Astrocyte (in vitro differentiated cells and primary cell): ENCODE results near the gene PSMD5. TPM values are rescaled to one million over a fixed set of nuclear protein-coding genes. Genes with fewer than 3 reads are reported as not detected.
"Not testable (repeated sequence)": the region's sequence is repeated elsewhere in the genome, so short reads cannot be mapped to it uniquely, and the experiment has no call there.

Experiments
- DNase-seq: peaks from one replicate; pipeline ENCODE4 v3.0.0-alpha.2; 2010; ENCODE audit warnings: low read depth
- FAIRE-seq: peaks from 2 replicates; lab custom pipeline; 2011; peaks lifted over from hg19 to GRCh38; lab: Jason Lieb, UNC
- H2AFZ ChIP-seq: 2 replicates; pipeline ENCODE4 v1.6.0; 2012; ENCODE audit warnings: low read depth, low read length, inconsistent platforms
- H3K27ac ChIP-seq: 2 replicates; pipeline ENCODE4 v1.5.1; 2011; ENCODE audit warnings: low read depth, low read length, inconsistent platforms
- H3K27me3 ChIP-seq: 2 replicates; pipeline ENCODE4 v1.6.0; 2011; ENCODE audit warnings: low read length, inconsistent platforms; ENCODE audit not compliant: insufficient read depth
- H3K36me3 ChIP-seq: 2 replicates; pipeline ENCODE4 v1.5.1; 2011; ENCODE audit warnings: low read length, inconsistent platforms; ENCODE audit not compliant: insufficient read depth
- H3K4me1 ChIP-seq: 2 replicates; pipeline ENCODE4 v1.5.1; 2011; ENCODE audit warnings: low read length, inconsistent platforms; ENCODE audit not compliant: insufficient read depth
- H3K4me2 ChIP-seq: 2 replicates; pipeline ENCODE4 v1.6.0; 2012; ENCODE audit warnings: low read length, inconsistent platforms
- H3K4me3 ChIP-seq: 2 replicates; pipeline ENCODE4 v1.5.1; 2011; ENCODE audit warnings: low read depth, mild to moderate bottlenecking, low read length, inconsistent platforms; ENCODE audit not compliant: insufficient read depth
- H3K79me2 ChIP-seq: 2 replicates; pipeline ENCODE4 v1.6.0; 2012; ENCODE audit warnings: mild to moderate bottlenecking, low read length, inconsistent platforms; ENCODE audit not compliant: insufficient read depth
- H3K9ac ChIP-seq: 2 replicates; pipeline ENCODE4 v1.6.0; 2012; ENCODE audit warnings: mild to moderate bottlenecking, low read length, inconsistent platforms
- H3K9me3 ChIP-seq: 2 replicates; pipeline ENCODE4 v1.5.1; 2012; ENCODE audit warnings: low read depth, mild to moderate bottlenecking, low read length, inconsistent platforms; ENCODE audit not compliant: insufficient read depth
- H4K20me1 ChIP-seq: 2 replicates; pipeline ENCODE4 v1.6.0; 2012; ENCODE audit warnings: low read length, inconsistent platforms; ENCODE audit not compliant: insufficient read depth
- H3K27ac Mint-ChIP-seq: one replicate; pipeline ENCODE4 v1.8.0; 2021; ENCODE audit warnings: mild to moderate bottlenecking, mixed read lengths; ENCODE audit not compliant: unreplicated experiment
- H3K27me3 Mint-ChIP-seq: one replicate; pipeline ENCODE4 v1.8.0; 2021; ENCODE audit warnings: low read depth, mixed read lengths; ENCODE audit not compliant: unreplicated experiment
- H3K36me3 Mint-ChIP-seq: one replicate; pipeline ENCODE4 v1.8.0; 2021; ENCODE audit warnings: low read depth, mixed read lengths; ENCODE audit not compliant: unreplicated experiment
- H3K4me1 Mint-ChIP-seq: one replicate; pipeline ENCODE4 v1.8.0; 2021; ENCODE audit warnings: low read depth, mixed read lengths; ENCODE audit not compliant: unreplicated experiment
- H3K4me3 Mint-ChIP-seq: one replicate; pipeline ENCODE4 v1.8.0; 2021; ENCODE audit warnings: mild to moderate bottlenecking, moderate library complexity, mixed read lengths; ENCODE audit not compliant: unreplicated experiment
- H3K9me3 Mint-ChIP-seq: one replicate; pipeline ENCODE4 v1.8.0; 2021; ENCODE audit warnings: mild to moderate bottlenecking, mixed read lengths; ENCODE audit not compliant: unreplicated experiment
- EZH2 ChIP-seq: IDR thresholded peaks from 2 replicates; pipeline ENCODE4 v1.6.1; 2012; ENCODE audit warnings: mild to moderate bottlenecking, low read length, inconsistent platforms; ENCODE audit not compliant: insufficient read depth
- total RNA-seq: library from RNA; stranded (reverse); gene quantifications from 2 replicates; pipeline ENCODE4 v1.2.1, GENCODE V29; 2021
- TF ChIP-seq, protein P1 (sequence below): IDR thresholded peaks from 2 replicates; pipeline ENCODE4 v1.5.1; 2011; ENCODE audit warnings: low read depth, mild to moderate bottlenecking, inconsistent platforms, low read length, moderate library complexity; ENCODE audit not compliant: insufficient read depth

The PSMD5 gene
- total RNA-seq, 1 donor from 2014 or later: 66.2 TPM

DNA sequence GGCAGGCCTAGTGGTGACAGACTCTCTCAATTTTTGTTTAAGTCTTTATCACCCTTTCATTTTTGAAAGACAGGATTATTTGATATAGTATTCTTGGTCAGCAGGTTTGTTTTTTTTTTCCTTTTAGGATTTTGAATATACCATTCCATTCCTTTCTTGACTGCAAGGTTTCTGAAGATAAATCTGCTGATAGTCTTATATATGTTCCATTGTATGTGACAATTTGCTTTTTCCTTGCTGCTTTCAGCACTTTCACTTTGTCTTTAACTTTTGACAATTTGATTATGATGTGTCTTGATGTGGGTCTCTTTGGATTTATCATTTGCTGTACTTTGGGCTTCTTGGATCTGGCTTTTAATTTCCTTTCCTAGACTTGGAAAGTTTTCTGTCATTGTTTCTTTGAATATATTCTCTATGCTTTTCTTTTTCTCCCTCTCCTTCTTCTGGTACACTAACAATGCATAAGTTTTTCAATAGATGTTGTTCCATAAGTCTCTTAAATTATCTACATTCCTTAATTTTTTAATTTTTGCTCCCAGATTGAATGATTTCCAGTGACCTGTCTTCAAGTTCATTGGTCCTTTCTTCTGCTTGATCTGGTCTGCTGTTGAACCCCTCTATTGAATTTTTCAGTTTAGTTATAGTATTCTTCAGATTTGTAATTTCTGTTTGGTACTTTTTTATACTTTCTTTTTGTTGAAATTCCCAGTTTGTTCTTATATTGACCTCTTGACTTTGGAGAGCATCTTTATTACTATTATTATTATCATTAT lies 34.9 kb downstream of the PSMD5 start:
- H3K27me3 ChIP-seq: no peaks in the 10 kb centered on the region
- no peak overlapping the region for H3K4me3 ChIP-seq
- FAIRE-seq: no peak
- H2AFZ ChIP-seq: no peak overlapping the region
- Mint-ChIP-seq H3K27ac (no peak overlapping the region), H3K9me3 (peaks cover 31% of the 10 kb centered on the region), H3K4me1 (no peaks in the 10 kb centered on the region), H3K36me3 (peaks cover 20% of the 10 kb centered on the region), H3K27me3 (no peaks in the 10 kb centered on the region), H3K4me3 (no peak overlapping the region)
- no peaks in the 10 kb centered on the region for H3K4me1 ChIP-seq
- H3K27ac ChIP-seq: no peak overlapping the region
- no peak overlapping the region for H3K9ac ChIP-seq
- TF ChIP-seq EZH2: no peak
- TF ChIP-seq, protein P1, sequence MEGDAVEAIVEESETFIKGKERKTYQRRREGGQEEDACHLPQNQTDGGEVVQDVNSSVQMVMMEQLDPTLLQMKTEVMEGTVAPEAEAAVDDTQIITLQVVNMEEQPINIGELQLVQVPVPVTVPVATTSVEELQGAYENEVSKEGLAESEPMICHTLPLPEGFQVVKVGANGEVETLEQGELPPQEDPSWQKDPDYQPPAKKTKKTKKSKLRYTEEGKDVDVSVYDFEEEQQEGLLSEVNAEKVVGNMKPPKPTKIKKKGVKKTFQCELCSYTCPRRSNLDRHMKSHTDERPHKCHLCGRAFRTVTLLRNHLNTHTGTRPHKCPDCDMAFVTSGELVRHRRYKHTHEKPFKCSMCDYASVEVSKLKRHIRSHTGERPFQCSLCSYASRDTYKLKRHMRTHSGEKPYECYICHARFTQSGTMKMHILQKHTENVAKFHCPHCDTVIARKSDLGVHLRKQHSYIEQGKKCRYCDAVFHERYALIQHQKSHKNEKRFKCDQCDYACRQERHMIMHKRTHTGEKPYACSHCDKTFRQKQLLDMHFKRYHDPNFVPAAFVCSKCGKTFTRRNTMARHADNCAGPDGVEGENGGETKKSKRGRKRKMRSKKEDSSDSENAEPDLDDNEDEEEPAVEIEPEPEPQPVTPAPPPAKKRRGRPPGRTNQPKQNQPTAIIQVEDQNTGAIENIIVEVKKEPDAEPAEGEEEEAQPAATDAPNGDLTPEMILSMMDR: no peak
- H3K36me3 ChIP-seq: no peaks in the 10 kb centered on the region
- H3K79me2 ChIP-seq: no peaks in the 10 kb centered on the region
- peaks cover 4% of the 10 kb centered on the region for H3K9me3 ChIP-seq
- no peaks in the 10 kb centered on the region for H4K20me1 ChIP-seq
- no peak for DNase-seq
- H3K4me2 ChIP-seq: no peak overlapping the region

- H3K4me2 ChIP-seq, H3K27ac ChIP-seq, H3K9me3 ChIP-seq, DNase-seq, H2AFZ ChIP-seq, H3K4me3 ChIP-seq, H3K79me2 ChIP-seq, H3K27me3 Mint-ChIP-seq, H3K27ac Mint-ChIP-seq, H3K4me3 Mint-ChIP-seq, H3K9ac ChIP-seq, H4K20me1 ChIP-seq, H3K4me1 Mint-ChIP-seq, H3K36me3 ChIP-seq, H3K27me3 ChIP-seq, FAIRE-seq, H3K4me1 ChIP-seq: not testable (repeated sequence)
- Mint-ChIP-seq H3K9me3 (peaks cover 31% of the 10 kb centered on the region), H3K36me3 (peaks cover 15% of the 10 kb centered on the region)
These were observed 37.8 kb downstream of the PSMD5 start for GRCh38 chr9:120804784-120805363.

DNA sequence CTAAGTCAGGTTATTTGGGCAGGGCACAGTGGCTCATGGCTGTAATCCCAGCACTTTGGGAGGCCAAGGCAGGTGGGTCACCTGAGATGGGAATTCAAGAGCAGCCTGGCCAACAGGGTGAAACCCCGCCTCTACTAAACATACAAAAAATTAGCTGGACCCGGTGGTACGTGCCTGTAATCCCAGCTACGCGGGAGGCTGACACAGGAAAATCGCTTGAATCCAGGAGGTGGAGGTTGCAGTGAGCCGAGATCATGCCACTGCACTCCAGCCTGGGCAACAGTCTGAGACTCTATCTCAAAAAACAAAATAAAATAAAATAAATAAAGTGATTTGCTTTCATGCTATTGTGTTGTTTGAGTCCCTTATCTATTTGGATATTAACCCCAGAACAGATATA lies 41.3 kb downstream of the PSMD5 start:
- no peak overlapping the region for H3K9ac ChIP-seq
- no peaks in the 10 kb centered on the region for H3K36me3 ChIP-seq
- TF ChIP-seq EZH2: no peak
- TF ChIP-seq, protein P1: no peak
- Mint-ChIP-seq H3K4me1 (no peaks in the 10 kb centered on the region), H3K27ac (no peak overlapping the region), H3K27me3 (no peaks in the 10 kb centered on the region), H3K9me3 (peaks cover 15% of the 10 kb centered on the region), H3K36me3 (peaks cover 7% of the 10 kb centered on the region), H3K4me3 (no peak overlapping the region)
- no peaks in the 10 kb centered on the region for H3K4me1 ChIP-seq
- peaks cover 4% of the 10 kb centered on the region for H3K9me3 ChIP-seq
- no peaks in the 10 kb centered on the region for H3K27me3 ChIP-seq
- no peak overlapping the region for H2AFZ ChIP-seq
- FAIRE-seq (no peak), DNase-seq (no peak)
- H3K4me2 ChIP-seq: no peak overlapping the region
- H3K79me2 ChIP-seq: no peaks in the 10 kb centered on the region
- no peak overlapping the region for H3K27ac ChIP-seq
- no peaks in the 10 kb centered on the region for H4K20me1 ChIP-seq
- no peak overlapping the region for H3K4me3 ChIP-seq
